Measurements from ENCODE around the gene WDR31.

DNA sequence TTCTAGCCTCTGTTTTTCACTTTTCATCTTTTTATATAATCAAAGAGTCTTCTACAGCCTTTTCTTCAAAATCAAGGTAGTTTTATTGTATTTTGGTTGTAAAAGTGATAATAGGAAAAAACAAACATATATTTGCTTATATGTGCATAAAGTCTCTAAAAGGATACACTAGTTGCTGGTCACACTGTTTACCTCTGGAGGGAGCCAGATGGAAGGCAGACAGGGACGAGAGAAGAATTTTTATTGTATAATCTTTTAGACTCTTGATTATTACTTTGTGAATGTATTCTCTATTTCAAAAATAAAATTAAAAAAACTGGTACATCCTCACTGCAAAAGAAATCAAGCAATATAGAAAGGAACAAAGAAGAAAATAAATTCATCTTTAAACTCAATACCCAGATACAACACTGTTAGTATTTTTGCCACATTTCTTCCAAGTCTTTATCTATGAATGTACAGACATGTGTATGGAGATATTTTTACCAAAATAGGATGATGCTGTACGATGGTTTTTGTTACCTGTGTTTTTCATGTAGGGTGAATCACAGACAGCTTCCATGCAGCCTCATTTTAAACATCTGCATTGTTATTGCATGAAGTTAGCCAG lies 30.8 kb downstream of the WDR31 start:
- TF ChIP-seq, protein P1, sequence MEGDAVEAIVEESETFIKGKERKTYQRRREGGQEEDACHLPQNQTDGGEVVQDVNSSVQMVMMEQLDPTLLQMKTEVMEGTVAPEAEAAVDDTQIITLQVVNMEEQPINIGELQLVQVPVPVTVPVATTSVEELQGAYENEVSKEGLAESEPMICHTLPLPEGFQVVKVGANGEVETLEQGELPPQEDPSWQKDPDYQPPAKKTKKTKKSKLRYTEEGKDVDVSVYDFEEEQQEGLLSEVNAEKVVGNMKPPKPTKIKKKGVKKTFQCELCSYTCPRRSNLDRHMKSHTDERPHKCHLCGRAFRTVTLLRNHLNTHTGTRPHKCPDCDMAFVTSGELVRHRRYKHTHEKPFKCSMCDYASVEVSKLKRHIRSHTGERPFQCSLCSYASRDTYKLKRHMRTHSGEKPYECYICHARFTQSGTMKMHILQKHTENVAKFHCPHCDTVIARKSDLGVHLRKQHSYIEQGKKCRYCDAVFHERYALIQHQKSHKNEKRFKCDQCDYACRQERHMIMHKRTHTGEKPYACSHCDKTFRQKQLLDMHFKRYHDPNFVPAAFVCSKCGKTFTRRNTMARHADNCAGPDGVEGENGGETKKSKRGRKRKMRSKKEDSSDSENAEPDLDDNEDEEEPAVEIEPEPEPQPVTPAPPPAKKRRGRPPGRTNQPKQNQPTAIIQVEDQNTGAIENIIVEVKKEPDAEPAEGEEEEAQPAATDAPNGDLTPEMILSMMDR (IDR thresholded peaks at IDR 0.05) = peak; percentile 21 to 57 (median 53)
- TF ChIP-seq POLR2A (IDR thresholded peaks at IDR 0.05) = no peak
